Activated T-helper 17 cell treated with anti-CD3 and anti-CD28 coated beads, Interleukin-2, amount 50 U/mL, for 72 hours (primary cell): ENCODE results near the gene MREG. TPM values are rescaled to one million over a fixed set of nuclear protein-coding genes. Genes with fewer than 3 reads are reported as not detected.
A peak's percentile ranks its signal among the peaks of the same experiment; 100 is the strongest.
"Not testable (repeated sequence)": the region's sequence is repeated elsewhere in the genome, so short reads cannot be mapped to it uniquely, and the experiment has no call there.

Experiments
- ATAC-seq: fragments of 150-1000 bp; cut with Tn5 transposase; replicated peaks from 2 replicates; pipeline ENCODE4 v1.10.0; 2021; ENCODE audit warnings: mild to moderate bottlenecking, moderate library complexity
- H3K27ac Mint-ChIP-seq: one replicate; pipeline ENCODE4 v1.8.0; 2022; ENCODE audit warnings: mixed read lengths
- H3K27me3 Mint-ChIP-seq: one replicate; pipeline ENCODE4 v1.8.0; 2022; ENCODE audit warnings: mixed read lengths
- H3K36me3 Mint-ChIP-seq: one replicate; pipeline ENCODE4 v1.8.0; 2022; ENCODE audit warnings: low read depth, mild to moderate bottlenecking, mixed read lengths
- H3K4me1 Mint-ChIP-seq: one replicate; pipeline ENCODE4 v1.8.0; 2022; ENCODE audit warnings: mixed read lengths
- H3K4me3 Mint-ChIP-seq: one replicate; pipeline ENCODE4 v1.8.0; 2022; ENCODE audit warnings: mild to moderate bottlenecking, mixed read lengths
- H3K9me3 Mint-ChIP-seq: one replicate; pipeline ENCODE4 v1.8.0; 2022; ENCODE audit warnings: mixed read lengths
- total RNA-seq, 2 donors: library from RNA; stranded (reverse); gene quantifications; one replicate each; pipeline ENCODE4 v1.2.3, GENCODE V29; 2022

The MREG gene
- total RNA-seq, 2 donors from 2014 or later, result 7.5 to 22.0 TPM

GRCh38 chr2:215969131-215969841, 44.1 kb downstream of the MREG start:
- Mint-ChIP-seq H3K36me3 (peaks cover 11% of the 10 kb centered on the region), H3K4me1 (peaks cover 31% of the 10 kb centered on the region), H3K4me3 (no peak overlapping the region), H3K27me3 (no peaks in the 10 kb centered on the region), H3K27ac (no peak overlapping the region), H3K9me3 (no peaks in the 10 kb centered on the region)
- no peak for ATAC-seq

DNA sequence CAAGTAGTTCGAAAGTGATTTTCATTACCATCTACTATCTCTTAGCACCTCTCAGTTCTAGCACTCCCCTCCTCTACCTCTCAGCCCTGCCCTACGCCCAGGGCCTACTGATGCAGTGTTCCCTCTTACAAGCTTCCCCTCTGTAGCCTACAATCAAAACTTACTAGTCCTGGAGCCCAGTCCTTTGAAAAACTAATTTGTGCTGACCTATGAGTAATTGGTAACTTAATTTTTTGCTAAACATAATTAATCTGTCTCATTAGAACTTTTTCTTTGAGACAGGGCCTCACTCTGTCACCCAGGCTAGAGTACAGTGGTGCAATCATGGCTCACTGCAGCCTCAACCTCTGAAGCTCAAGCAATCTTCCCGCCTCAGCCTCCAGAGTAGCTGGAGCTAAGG, 44.9 kb downstream of the MREG start:
- ATAC-seq, result no peak
- Mint-ChIP-seq H3K36me3 (peaks cover 9% of the 10 kb centered on the region), H3K27ac (peak overlapping the region; percentile 82), H3K27me3 (no peaks in the 10 kb centered on the region), H3K4me1 (peaks cover 31% of the 10 kb centered on the region), H3K9me3 (no peaks in the 10 kb centered on the region), H3K4me3 (no peak overlapping the region)

- H3K27me3 Mint-ChIP-seq, result no peaks in the 10 kb centered on the region
- peak; percentile 52 for ATAC-seq
- peaks cover 31% of the 10 kb centered on the region for H3K4me1 Mint-ChIP-seq
- peaks cover 2% of the 10 kb centered on the region for H3K36me3 Mint-ChIP-seq
- H3K9me3 Mint-ChIP-seq, result no peaks in the 10 kb centered on the region
- no peak overlapping the region for H3K4me3 Mint-ChIP-seq
- peak overlapping the region; percentile 82 for H3K27ac Mint-ChIP-seq
Observed at GRCh38 chr2:215967590-215968378, 45.6 kb downstream of the MREG start.

DNA sequence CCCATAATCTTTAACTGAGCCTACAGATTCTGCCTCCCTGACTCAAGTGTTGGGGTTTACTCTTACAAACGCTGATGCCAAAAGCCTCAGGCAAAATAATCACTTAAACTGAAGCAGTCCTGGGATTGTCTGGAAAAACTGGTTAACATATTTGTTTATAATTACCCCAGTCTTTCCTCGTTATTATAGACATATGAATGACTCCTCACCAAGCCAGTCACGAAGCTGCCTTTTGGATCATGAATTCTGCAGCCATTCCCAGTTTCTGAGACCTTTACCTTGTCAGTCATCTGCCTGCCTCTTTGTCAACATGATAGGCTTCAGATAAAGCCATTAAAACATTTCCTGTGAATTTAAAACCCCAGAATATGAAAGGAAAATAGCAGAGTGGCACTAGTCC, 46.4 kb downstream of the MREG start:
- Mint-ChIP-seq H3K36me3 (no peaks in the 10 kb centered on the region), H3K27me3 (no peaks in the 10 kb centered on the region), H3K4me3 (no peak overlapping the region), H3K9me3 (no peaks in the 10 kb centered on the region), H3K27ac (no peak overlapping the region), H3K4me1 (peaks cover 31% of the 10 kb centered on the region)
- no peak for ATAC-seq

GRCh38 chr2:215966274-215966673, 47.1 kb downstream of the MREG start:
- Mint-ChIP-seq H3K9me3 (no peaks in the 10 kb centered on the region), H3K36me3 (no peaks in the 10 kb centered on the region), H3K4me3 (no peak overlapping the region), H3K27ac (peak overlapping the region; percentile 10), H3K4me1 (peaks cover 31% of the 10 kb centered on the region), H3K27me3 (no peaks in the 10 kb centered on the region)
- no peak for ATAC-seq

- H3K9me3 Mint-ChIP-seq, result no peaks in the 10 kb centered on the region
- no peak overlapping the region for H3K4me3 Mint-ChIP-seq
- H3K36me3 Mint-ChIP-seq, result no peaks in the 10 kb centered on the region
- peak overlapping the region; percentile 32 for H3K27ac Mint-ChIP-seq
- ATAC-seq, result no peak
- H3K4me1 Mint-ChIP-seq, result peaks cover 27% of the 10 kb centered on the region
- no peaks in the 10 kb centered on the region for H3K27me3 Mint-ChIP-seq
Observed at GRCh38 chr2:215965532-215966165, 47.7 kb downstream of the MREG start.

GRCh38 chr2:215961981-215962380, 51.4 kb downstream of the MREG start:
- Mint-ChIP-seq H3K9me3 (no peaks in the 10 kb centered on the region), H3K36me3 (no peaks in the 10 kb centered on the region), H3K27ac (no peak overlapping the region), H3K4me1 (peaks cover 10% of the 10 kb centered on the region), H3K27me3 (no peaks in the 10 kb centered on the region), H3K4me3 (no peak overlapping the region)
- no peak for ATAC-seq

DNA sequence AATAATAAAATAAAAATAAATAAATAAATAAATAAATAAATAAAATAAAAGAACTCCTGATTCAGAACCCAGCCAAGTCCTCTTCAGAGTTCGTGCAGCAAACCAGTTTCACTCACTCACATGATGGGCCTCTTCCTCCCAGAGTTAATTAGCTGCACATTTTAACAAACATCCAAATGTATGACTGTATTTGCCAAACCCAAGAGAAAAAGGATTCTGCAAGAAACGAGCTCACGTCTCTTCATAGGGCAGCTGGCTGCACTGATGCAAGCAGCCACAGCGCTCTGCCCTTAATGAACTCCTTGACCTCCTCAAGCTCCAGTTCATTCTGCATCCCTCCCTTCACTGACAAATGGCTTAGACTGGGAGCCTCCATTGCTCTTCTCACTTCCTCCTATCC, 55.1 kb downstream of the MREG start:
- H3K4me3 Mint-ChIP-seq, result no peak overlapping the region
- no peaks in the 10 kb centered on the region for H3K9me3 Mint-ChIP-seq
- no peak overlapping the region for H3K27ac Mint-ChIP-seq
- no peaks in the 10 kb centered on the region for H3K36me3 Mint-ChIP-seq
- no peaks in the 10 kb centered on the region for H3K27me3 Mint-ChIP-seq
- no peak for ATAC-seq
- no peaks in the 10 kb centered on the region for H3K4me1 Mint-ChIP-seq

- H3K4me1 Mint-ChIP-seq, H3K4me3 Mint-ChIP-seq, H3K27ac Mint-ChIP-seq, H3K27me3 Mint-ChIP-seq, ATAC-seq, H3K9me3 Mint-ChIP-seq, H3K36me3 Mint-ChIP-seq: not testable (repeated sequence)
Observed at GRCh38 chr2:215957354-215958122, 55.8 kb downstream of the MREG start.

DNA sequence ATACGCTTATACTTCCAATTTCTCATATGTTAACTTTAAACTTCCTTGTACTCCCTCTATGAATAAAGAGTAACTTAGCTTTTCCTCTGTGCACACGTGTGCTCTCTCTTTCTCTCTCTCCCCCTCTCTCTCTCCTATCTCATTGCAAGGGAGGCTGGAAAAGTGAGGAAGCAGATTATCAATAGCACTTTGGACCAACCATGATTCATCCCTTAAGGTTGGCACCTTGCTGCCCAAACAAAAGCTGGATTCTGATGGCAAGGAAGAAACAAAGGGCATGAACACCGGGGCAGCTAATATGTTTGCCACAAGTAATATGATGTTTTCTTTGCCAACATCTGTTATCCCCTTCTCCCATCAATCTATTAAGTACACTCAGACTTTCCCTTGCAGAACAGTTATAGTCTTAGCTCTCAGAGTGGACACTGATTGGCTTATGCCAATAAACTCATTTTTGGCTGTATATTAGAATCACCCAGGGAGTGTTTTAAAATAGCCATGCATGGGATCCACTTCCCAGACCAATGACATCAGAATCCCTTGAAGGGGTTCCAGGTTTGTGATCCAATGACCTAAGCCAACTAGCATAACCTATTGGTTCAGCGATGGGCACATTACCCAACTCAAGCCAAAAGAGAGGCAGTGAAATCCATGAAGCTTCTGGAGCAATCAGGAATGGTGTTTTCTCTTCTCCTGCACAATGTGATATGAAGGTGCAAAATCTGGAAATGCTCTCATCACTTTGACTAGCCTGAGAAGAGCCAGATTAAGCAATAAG, 60.3 kb downstream of the MREG start:
- Mint-ChIP-seq H3K27me3 (no peaks in the 10 kb centered on the region), H3K36me3 (no peaks in the 10 kb centered on the region), H3K27ac (peak overlapping the region; percentile 18), H3K4me3 (no peak overlapping the region), H3K4me1 (peaks cover 9% of the 10 kb centered on the region), H3K9me3 (no peaks in the 10 kb centered on the region)
- ATAC-seq, result no peak

DNA sequence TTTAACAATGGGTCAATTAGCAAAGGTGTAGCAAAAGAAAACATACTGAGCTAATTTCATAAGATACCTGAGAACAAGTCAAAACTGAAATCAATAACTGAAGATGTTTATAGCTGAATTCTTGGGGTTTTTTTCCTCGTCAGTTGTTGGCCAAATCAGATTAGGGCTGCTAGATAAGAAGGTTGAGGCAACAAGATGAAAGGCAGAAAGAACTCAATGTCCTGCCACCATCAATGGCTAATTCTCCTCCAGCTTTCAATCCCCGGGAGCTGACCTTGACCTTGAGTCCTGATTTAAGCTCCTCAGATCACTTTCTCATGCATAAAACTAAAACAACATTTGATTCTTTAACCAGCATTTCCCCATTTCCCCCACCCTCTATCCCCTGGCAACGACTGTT, 61.8 kb downstream of the MREG start:
- Mint-ChIP-seq H3K4me3 (no peak overlapping the region), H3K4me1 (peaks cover 9% of the 10 kb centered on the region), H3K27me3 (no peaks in the 10 kb centered on the region), H3K9me3 (no peaks in the 10 kb centered on the region), H3K36me3 (peaks cover 6% of the 10 kb centered on the region), H3K27ac (no peak overlapping the region)
- no peak for ATAC-seq

DNA sequence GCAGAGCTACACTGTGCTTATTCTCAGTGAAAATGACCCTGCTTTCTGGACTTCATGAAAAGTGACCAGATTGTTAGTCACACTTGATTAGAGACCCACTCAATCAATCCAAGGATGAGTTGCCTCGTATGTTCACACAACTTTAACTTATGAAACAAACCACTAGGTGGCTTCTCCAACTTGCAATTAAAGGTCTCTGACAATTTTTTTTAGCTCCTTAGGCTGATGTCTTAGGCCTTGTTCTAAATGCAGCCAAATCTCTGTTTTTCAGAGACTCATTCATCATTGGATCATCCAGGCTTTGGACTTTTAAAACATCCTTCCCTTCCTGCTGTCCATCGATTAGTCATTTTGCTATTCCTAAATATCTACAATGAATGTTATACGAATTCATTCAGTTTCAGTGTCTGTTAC, 63.4 kb downstream of the MREG start:
- Mint-ChIP-seq H3K9me3 (no peaks in the 10 kb centered on the region), H3K4me1 (peaks cover 9% of the 10 kb centered on the region), H3K27me3 (no peaks in the 10 kb centered on the region), H3K36me3 (peaks cover 22% of the 10 kb centered on the region), H3K27ac (no peak overlapping the region), H3K4me3 (no peak overlapping the region)
- peak; percentile 70 for ATAC-seq

DNA sequence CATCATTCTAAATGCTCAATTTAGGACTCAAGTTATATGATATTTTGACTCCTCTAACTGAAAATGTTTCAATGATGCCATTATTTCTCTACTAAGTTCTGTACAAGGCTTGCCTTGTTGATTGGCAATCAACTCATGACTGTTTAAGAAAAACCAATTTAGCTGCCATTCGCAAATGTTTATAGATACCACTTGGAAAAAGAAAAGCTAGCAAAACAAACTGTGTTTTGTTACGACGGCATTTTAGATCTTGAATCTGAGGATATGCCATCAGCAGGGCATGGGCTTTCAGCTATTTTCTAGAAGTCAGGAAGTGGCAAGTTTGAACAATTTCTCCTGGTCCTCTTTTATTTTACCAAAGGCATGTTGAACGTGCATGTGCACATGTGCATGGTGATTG, 65.3 kb downstream of the MREG start:
- Mint-ChIP-seq H3K36me3 (peaks cover 39% of the 10 kb centered on the region), H3K9me3 (no peaks in the 10 kb centered on the region), H3K27ac (no peak overlapping the region)

GRCh38 chr2:215946586-215946985, 66.8 kb downstream of the MREG start:
- H3K27ac Mint-ChIP-seq, result no peak overlapping the region
- peaks cover 52% of the 10 kb centered on the region for H3K36me3 Mint-ChIP-seq
- ATAC-seq, result no peak
- H3K9me3 Mint-ChIP-seq, result no peaks in the 10 kb centered on the region
- H3K27me3 Mint-ChIP-seq, result no peaks in the 10 kb centered on the region
- peaks cover 8% of the 10 kb centered on the region for H3K4me1 Mint-ChIP-seq
- no peak overlapping the region for H3K4me3 Mint-ChIP-seq

More for the DNA sequence above, 65.3 kb downstream of the MREG start:
- Mint-ChIP-seq H3K27me3 (no peaks in the 10 kb centered on the region), H3K4me3 (no peak overlapping the region), H3K4me1 (peaks cover 12% of the 10 kb centered on the region)
- no peak for ATAC-seq
